Endodermal cell (in vitro differentiated cells): Measurements from ENCODE around the gene CRHR2. TPM values are rescaled to one million over a fixed set of nuclear protein-coding genes. Genes with fewer than 3 reads are reported as not detected.

Experiments
- DNase-seq: peaks from one replicate; pipeline ENCODE4 v3.0.0-alpha.2; 2017
- H3K27ac ChIP-seq: 2 replicates; pipeline ENCODE4 v1.5.1; 2013; ENCODE audit warnings: mild to moderate bottlenecking, low read depth, low read length, moderate library complexity
- H3K27me3 ChIP-seq: 2 replicates; pipeline ENCODE4 v1.6.1; 2013; ENCODE audit warnings: mild to moderate bottlenecking, low read length, moderate library complexity; ENCODE audit not compliant: insufficient read depth, control insufficient read depth, poor library complexity, severe bottlenecking
- H3K36me3 ChIP-seq: 2 replicates; pipeline ENCODE4 v1.7.0; 2013; ENCODE audit warnings: mild to moderate bottlenecking, low read length, moderate library complexity; ENCODE audit not compliant: control insufficient read depth, insufficient read depth
- H3K4me1 ChIP-seq: one replicate; pipeline ENCODE4 v1.7.0; 2013; ENCODE audit warnings: low read length; ENCODE audit not compliant: control insufficient read depth, insufficient read depth
- H3K4me3 ChIP-seq: 2 replicates; pipeline ENCODE4 v1.5.1; 2013; ENCODE audit warnings: mild to moderate bottlenecking, low read length, moderate library complexity
- H3K9ac ChIP-seq: 2 replicates; pipeline ENCODE4 v1.6.1; 2013; ENCODE audit warnings: mild to moderate bottlenecking, low read length, moderate library complexity; ENCODE audit not compliant: poor library complexity, severe bottlenecking; ENCODE audit errors: extremely low read depth
- H3K9me3 ChIP-seq: 2 replicates; pipeline ENCODE4 v1.6.1; 2013; ENCODE audit warnings: mild to moderate bottlenecking, low read length, moderate library complexity; ENCODE audit not compliant: control insufficient read depth
- H3K27ac Mint-ChIP-seq: 2 replicates; pipeline ENCODE4 v1.8.0; 2020; ENCODE audit warnings: mixed read lengths
- H3K27me3 Mint-ChIP-seq: 2 replicates; pipeline ENCODE4 v1.8.0; 2021; ENCODE audit warnings: mild to moderate bottlenecking, mixed read lengths; ENCODE audit not compliant: insufficient read depth
- H3K36me3 Mint-ChIP-seq: 2 replicates; pipeline ENCODE4 v1.8.0; 2020; ENCODE audit warnings: low read depth, mixed read lengths
- H3K4me1 Mint-ChIP-seq: 2 replicates; pipeline ENCODE4 v1.8.0; 2020; ENCODE audit warnings: mixed read lengths
- H3K4me3 Mint-ChIP-seq: 2 replicates; pipeline ENCODE4 v1.8.0; 2020; ENCODE audit warnings: mild to moderate bottlenecking, moderate library complexity, mixed read lengths
- H3K9me3 Mint-ChIP-seq: 2 replicates; pipeline ENCODE4 v1.8.0; 2020; ENCODE audit warnings: mild to moderate bottlenecking, mixed read lengths
- CTCF ChIP-seq: fragments of 200-600 bp; sonication (generic); conservative IDR thresholded peaks from 2 replicates; pipeline ENCODE4 v1.5.0; 2021; ENCODE audit warnings: antibody characterized with exemption, mild to moderate bottlenecking
- WGBS, 2 experiments: methylation state at CpG; one replicate each; pipeline versions ENCODE4 v1.1.5 to v1.1.7; 2013; ENCODE audit warnings: missing lambda C conversion rate in 2 of 2, mixed read lengths in 1 of 2; ENCODE audit not compliant: insufficient coverage in 1 of 2, insufficient read length in 1 of 2; 5-methylcytosine and 5-hydroxymethylcytosine counted together
- total RNA-seq, 2 donors: library from RNA; stranded (reverse); fragmentation: NEBNext Ultra II Directional in 1 of 2; extraction: Animal tissue kit (Norgen Biotek cat#: 25700) in 1 of 2; gene quantifications; 2 replicates in 1 of 2; 3 replicates in 1 of 2; pipeline ENCODE4 v1.2.1, GENCODE V29; 2021

The CRHR2 gene
- total RNA-seq, 2 donors from 2014 or later, result not detected

- Mint-ChIP-seq H3K27me3 (no peaks in the 10 kb centered on the region), H3K4me1 (no peaks in the 10 kb centered on the region), H3K36me3 (peaks cover 2% of the 10 kb centered on the region), H3K4me3 (no peak overlapping the region), H3K9me3 (no peaks in the 10 kb centered on the region), H3K27ac (no peak overlapping the region)
- no peaks in the 10 kb centered on the region for H3K9me3 ChIP-seq
- no peak overlapping the region for H3K4me3 ChIP-seq
- no peaks in the 10 kb centered on the region for H3K27me3 ChIP-seq
- H3K4me1 ChIP-seq, result no peaks in the 10 kb centered on the region
- DNase-seq, result no peak
- WGBS, 2 experiments, result 88% methylated on average over 3 of the region's 3 CpGs; no CpG with 5 or more reads in 1 of the 2 experiments
- TF ChIP-seq CTCF, result no peak
- no peak overlapping the region for H3K27ac ChIP-seq
- no peak overlapping the region for H3K9ac ChIP-seq
- no peaks in the 10 kb centered on the region for H3K36me3 ChIP-seq
Observed at GRCh38 chr7:30667172-30667571, 15.1 kb downstream of the CRHR2 start.

GRCh38 chr7:30665449-30665848 is 16.8 kb downstream of the CRHR2 start:
- no peaks in the 10 kb centered on the region for H3K27me3 ChIP-seq
- Mint-ChIP-seq H3K9me3 (no peaks in the 10 kb centered on the region), H3K4me3 (no peak overlapping the region), H3K27ac (no peak overlapping the region), H3K27me3 (no peaks in the 10 kb centered on the region), H3K4me1 (no peaks in the 10 kb centered on the region), H3K36me3 (peaks cover 2% of the 10 kb centered on the region)
- H3K36me3 ChIP-seq, result no peaks in the 10 kb centered on the region
- H3K9me3 ChIP-seq, result no peaks in the 10 kb centered on the region
- TF ChIP-seq CTCF, result no peak
- no peak for DNase-seq
- WGBS, 2 experiments, result 81 to 92% methylated on average over 4 to 11 of the region's 11 CpGs
- no peak overlapping the region for H3K4me3 ChIP-seq
- no peak overlapping the region for H3K27ac ChIP-seq
- no peak overlapping the region for H3K9ac ChIP-seq
- H3K4me1 ChIP-seq, result no peaks in the 10 kb centered on the region

- TF ChIP-seq CTCF, result no peak
- Mint-ChIP-seq H3K27ac (no peak overlapping the region), H3K9me3 (no peaks in the 10 kb centered on the region), H3K36me3 (peaks cover 2% of the 10 kb centered on the region), H3K4me3 (no peak overlapping the region), H3K4me1 (no peaks in the 10 kb centered on the region), H3K27me3 (no peaks in the 10 kb centered on the region)
- H3K27me3 ChIP-seq, result no peaks in the 10 kb centered on the region
- WGBS, 2 experiments, result 87 to 89% methylated on average over 4 to 8 of the region's 8 CpGs
- H3K4me1 ChIP-seq, result no peaks in the 10 kb centered on the region
- H3K9me3 ChIP-seq, result no peaks in the 10 kb centered on the region
- no peaks in the 10 kb centered on the region for H3K36me3 ChIP-seq
- DNase-seq, result no peak
- H3K4me3 ChIP-seq, result no peak overlapping the region
- no peak overlapping the region for H3K9ac ChIP-seq
- no peak overlapping the region for H3K27ac ChIP-seq
Observed at GRCh38 chr7:30665043-30665442, 17.2 kb downstream of the CRHR2 start.
